Kidney capillary endothelial cell (primary cell): ENCODE measurements around the gene DDA1.
"Not testable (repeated sequence)": the region's sequence is repeated elsewhere in the genome, so short reads cannot be mapped to it uniquely, and the experiment has no call there.

Experiments
- DNase-seq: peaks from one replicate; pipeline ENCODE4 v3.0.0-alpha.2; 2018; ENCODE audit warnings: low spot score

DDA1 gene

GRCh38 chr19:17309198-17309964, at the start of gene DDA1:
Gene DDA1 (plus strand): TSS chr19:17309563. CDS start chr19:17309655, 92 bp downstream.
- peak; percentile 99 for DNase-seq

- DNase-seq: no peak
These were observed 49.4 kb upstream of the DDA1 start for GRCh38 chr19:17259934-17260333.

- DNase-seq: peak; percentile 46
These were observed 48.5 kb upstream of the DDA1 start for GRCh38 chr19:17260842-17261325.

GRCh38 chr19:17262557-17262956, 46.8 kb upstream of the DDA1 start:
- DNase-seq: no peak

- DNase-seq: no peak
These were observed 45.4 kb upstream of the DDA1 start for GRCh38 chr19:17263712-17264640.

- DNase-seq: no peak
These were observed 44.8 kb upstream of the DDA1 start, which contains the start of gene USHBP1 for GRCh38 chr19:17264641-17264979. Gene USHBP1 (minus strand): TSS chr19:17264745. CDS start chr19:17264299, 446 bp downstream.

- DNase-seq: no peak
These were observed 43.3 kb upstream of the DDA1 start for GRCh38 chr19:17266026-17266425.

- DNase-seq: no peak
These were observed 42.8 kb upstream of the DDA1 start for GRCh38 chr19:17266589-17266974.

GRCh38 chr19:17266975-17267788, 42.2 kb upstream of the DDA1 start, which contains the start of gene BABAM1:
Gene BABAM1 (plus strand): TSS chr19:17267443. CDS start chr19:17268807, 1,364 bp downstream.
- peak; percentile 99 for DNase-seq

- DNase-seq: no peak
These were observed 40.6 kb upstream of the DDA1 start for GRCh38 chr19:17268754-17269153.

- DNase-seq: not testable (repeated sequence)
These were observed 34.5 kb upstream of the DDA1 start for GRCh38 chr19:17274892-17275291.

- no peak for DNase-seq
These were observed 33.8 kb upstream of the DDA1 start for GRCh38 chr19:17275441-17276175.

- no peak for DNase-seq
These were observed 29.9 kb upstream of the DDA1 start for GRCh38 chr19:17279436-17279835.

GRCh38 chr19:17281391-17282304, 27.7 kb upstream of the DDA1 start, which contains the start of gene ANKLE1:
Gene ANKLE1 (plus strand): TSS chr19:17281901. CDS start chr19:17281921, 20 bp downstream.
- DNase-seq: no peak

GRCh38 chr19:17282488-17283125, 26.8 kb upstream of the DDA1 start:
- DNase-seq: peak; percentile 71

- DNase-seq: no peak
These were observed 25.8 kb upstream of the DDA1 start for GRCh38 chr19:17283504-17283996.

- DNase-seq: no peak
These were observed 23.8 kb upstream of the DDA1 start for GRCh38 chr19:17285415-17286135.

- DNase-seq: no peak
These were observed 23.1 kb upstream of the DDA1 start for GRCh38 chr19:17286263-17286662.

GRCh38 chr19:17286752-17287151, 22.6 kb upstream of the DDA1 start:
- DNase-seq: no peak
